RWPE2 (cell line): Measurements from ENCODE around the gene CADM2.

Experiments
- ATAC-seq: fragments of 200-7000 bp; cut with Tn5 transposase; 3 replicates; pipeline ENCODE4 v1.9.1; 2021; ENCODE audit warnings: low read depth
- DNase-seq: peaks from one replicate; pipeline ENCODE4 v3.0.0-alpha.2; 2020; ENCODE audit warnings: low spot score
- H3K27ac ChIP-seq: fragments of 450-650 bp; 2 replicates; pipeline ENCODE4 v1.5.1; 2017; ENCODE audit warnings: mild to moderate bottlenecking; ENCODE audit not compliant: poor library complexity, severe bottlenecking
- H3K27me3 ChIP-seq: fragments of 250-450 bp; sonication (Bioruptor Pico); 2 replicates; pipeline ENCODE4 v1.5.1; 2021; ENCODE audit warnings: mild to moderate bottlenecking, moderate library complexity; ENCODE audit not compliant: insufficient read depth, poor library complexity, severe bottlenecking
- H3K36me3 ChIP-seq: fragments of 250-450 bp; sonication (Bioruptor Pico); 2 replicates; pipeline ENCODE4 v1.5.1; 2020; ENCODE audit warnings: low read depth, mild to moderate bottlenecking, moderate library complexity
- H3K4me1 ChIP-seq: fragments of 250-450 bp; sonication (Bioruptor Pico); 2 replicates; pipeline ENCODE4 v1.5.1; 2021; ENCODE audit warnings: mild to moderate bottlenecking, moderate library complexity; ENCODE audit not compliant: insufficient read depth, poor library complexity, severe bottlenecking
- H3K4me3 ChIP-seq: fragments of 250-450 bp; sonication (Bioruptor Pico); 2 replicates; pipeline ENCODE4 v1.5.1; 2021; ENCODE audit warnings: mild to moderate bottlenecking, moderate library complexity; ENCODE audit not compliant: severe bottlenecking
- H3K9me3 ChIP-seq: fragments of 250-450 bp; sonication (Bioruptor Pico); 2 replicates; pipeline ENCODE4 v1.5.1; 2021; ENCODE audit warnings: mild to moderate bottlenecking, moderate library complexity; ENCODE audit not compliant: severe bottlenecking
- TF ChIP-seq, protein P1 (sequence below): fragments of 450-650 bp; IDR thresholded peaks from one replicate; pipeline ENCODE4 v1.5.1; 2017; ENCODE audit warnings: mild to moderate bottlenecking, moderate library complexity; ENCODE audit not compliant: poor library complexity, severe bottlenecking

The CADM2 gene

DNA sequence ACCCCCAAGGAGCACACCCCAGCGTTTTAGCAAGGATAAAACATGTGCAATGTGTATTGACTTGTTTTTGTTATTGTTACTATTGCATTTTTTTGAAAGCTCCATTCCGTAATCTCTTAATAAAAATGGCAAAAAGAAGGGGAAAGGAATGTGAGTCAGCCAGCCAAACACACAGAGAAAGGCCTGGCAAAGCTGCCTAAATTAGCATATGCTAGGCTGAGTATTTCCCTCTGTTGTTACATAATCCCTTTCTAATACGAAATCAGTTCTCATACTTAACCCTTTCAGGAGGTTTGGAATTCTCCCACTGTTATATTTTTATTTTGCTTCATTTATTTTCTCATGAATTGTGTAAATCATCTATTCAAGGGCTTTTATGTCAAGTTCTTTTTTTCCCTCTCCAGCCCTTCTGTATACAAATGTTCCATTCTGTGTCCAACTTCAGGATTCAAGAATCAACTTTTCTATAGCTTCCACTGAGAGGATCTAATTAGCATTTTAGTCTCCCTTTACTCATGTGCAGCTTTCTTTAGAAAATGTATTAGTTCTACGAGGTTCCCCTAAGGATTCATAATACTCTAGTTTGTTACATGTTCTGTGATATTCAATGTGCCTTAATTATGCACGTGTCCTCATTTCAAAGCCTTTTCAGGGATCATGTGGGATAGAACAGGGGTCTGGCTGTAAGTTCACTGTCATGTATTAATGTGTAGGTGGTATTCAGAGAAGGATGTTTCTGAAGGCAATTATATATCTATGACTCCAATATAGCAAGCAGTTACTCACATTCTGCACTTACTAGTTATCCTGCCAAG, 9.2 kb downstream of the CADM2 start:
- Histone ChIP-seq H3K27me3 (peaks cover 23% of the 10 kb centered on the region), H3K9me3 (no peaks in the 10 kb centered on the region), H3K4me1 (no peaks in the 10 kb centered on the region), H3K4me3 (no peak overlapping the region), H3K36me3 (no peaks in the 10 kb centered on the region), H3K27ac (no peak overlapping the region)
- TF ChIP-seq, protein P1, sequence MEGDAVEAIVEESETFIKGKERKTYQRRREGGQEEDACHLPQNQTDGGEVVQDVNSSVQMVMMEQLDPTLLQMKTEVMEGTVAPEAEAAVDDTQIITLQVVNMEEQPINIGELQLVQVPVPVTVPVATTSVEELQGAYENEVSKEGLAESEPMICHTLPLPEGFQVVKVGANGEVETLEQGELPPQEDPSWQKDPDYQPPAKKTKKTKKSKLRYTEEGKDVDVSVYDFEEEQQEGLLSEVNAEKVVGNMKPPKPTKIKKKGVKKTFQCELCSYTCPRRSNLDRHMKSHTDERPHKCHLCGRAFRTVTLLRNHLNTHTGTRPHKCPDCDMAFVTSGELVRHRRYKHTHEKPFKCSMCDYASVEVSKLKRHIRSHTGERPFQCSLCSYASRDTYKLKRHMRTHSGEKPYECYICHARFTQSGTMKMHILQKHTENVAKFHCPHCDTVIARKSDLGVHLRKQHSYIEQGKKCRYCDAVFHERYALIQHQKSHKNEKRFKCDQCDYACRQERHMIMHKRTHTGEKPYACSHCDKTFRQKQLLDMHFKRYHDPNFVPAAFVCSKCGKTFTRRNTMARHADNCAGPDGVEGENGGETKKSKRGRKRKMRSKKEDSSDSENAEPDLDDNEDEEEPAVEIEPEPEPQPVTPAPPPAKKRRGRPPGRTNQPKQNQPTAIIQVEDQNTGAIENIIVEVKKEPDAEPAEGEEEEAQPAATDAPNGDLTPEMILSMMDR: no peak
- ATAC-seq: no peak
- DNase-seq: no peak

GRCh38 chr3:84968701-84969235, 10.0 kb downstream of the CADM2 start:
- Histone ChIP-seq H3K27me3 (peaks cover 17% of the 10 kb centered on the region), H3K4me1 (no peaks in the 10 kb centered on the region), H3K27ac (no peak overlapping the region), H3K36me3 (no peaks in the 10 kb centered on the region), H3K9me3 (no peaks in the 10 kb centered on the region), H3K4me3 (no peak overlapping the region)
- ATAC-seq (no peak), DNase-seq (no peak)
- TF ChIP-seq, protein P1: no peak

GRCh38 chr3:84974347-84974746, 15.6 kb downstream of the CADM2 start:
- Histone ChIP-seq H3K9me3 (no peaks in the 10 kb centered on the region), H3K4me1 (no peaks in the 10 kb centered on the region), H3K27me3 (peaks cover 6% of the 10 kb centered on the region), H3K4me3 (no peak overlapping the region), H3K27ac (no peak overlapping the region), H3K36me3 (no peaks in the 10 kb centered on the region)
- ATAC-seq: no peak
- DNase-seq: no peak
- TF ChIP-seq, protein P1: no peak

DNA sequence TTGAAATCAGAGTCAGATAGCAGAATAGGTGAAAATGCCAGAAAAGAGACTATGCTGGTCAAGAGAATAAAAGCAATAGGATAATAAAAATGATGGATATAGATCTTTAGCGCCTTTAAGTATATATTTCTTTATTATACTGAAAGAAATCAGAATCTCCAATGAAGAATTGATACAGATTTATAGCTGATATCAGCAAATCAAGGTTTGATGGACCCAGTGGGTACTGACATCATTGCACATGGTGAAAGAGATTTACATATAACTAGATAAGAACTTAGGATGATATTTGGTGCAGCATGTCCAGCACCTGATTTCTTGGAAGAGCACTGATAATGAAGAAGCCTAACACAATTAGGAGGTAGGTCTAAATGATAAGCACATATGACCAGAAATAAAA, 18.2 kb downstream of the CADM2 start:
- no peaks in the 10 kb centered on the region for H3K36me3 ChIP-seq
- peaks cover 3% of the 10 kb centered on the region for H3K27me3 ChIP-seq
- ATAC-seq (no peak), DNase-seq (no peak)
- H3K4me1 ChIP-seq: no peaks in the 10 kb centered on the region
- no peak overlapping the region for H3K4me3 ChIP-seq
- H3K27ac ChIP-seq: no peak overlapping the region
- TF ChIP-seq, protein P1: no peak
- no peaks in the 10 kb centered on the region for H3K9me3 ChIP-seq

- H3K4me1 ChIP-seq: no peaks in the 10 kb centered on the region
- H3K9me3 ChIP-seq: no peaks in the 10 kb centered on the region
- no peaks in the 10 kb centered on the region for H3K36me3 ChIP-seq
- H3K27me3 ChIP-seq: peaks cover under 1% of the 10 kb centered on the region
- DNase-seq: no peak
- ATAC-seq: no peak
- TF ChIP-seq, protein P1: no peak
- no peak overlapping the region for H3K27ac ChIP-seq
- no peak overlapping the region for H3K4me3 ChIP-seq
Observed at GRCh38 chr3:84978843-84979242, 20.1 kb downstream of the CADM2 start.
